Measurements from ENCODE around the gene QDPR.

DNA sequence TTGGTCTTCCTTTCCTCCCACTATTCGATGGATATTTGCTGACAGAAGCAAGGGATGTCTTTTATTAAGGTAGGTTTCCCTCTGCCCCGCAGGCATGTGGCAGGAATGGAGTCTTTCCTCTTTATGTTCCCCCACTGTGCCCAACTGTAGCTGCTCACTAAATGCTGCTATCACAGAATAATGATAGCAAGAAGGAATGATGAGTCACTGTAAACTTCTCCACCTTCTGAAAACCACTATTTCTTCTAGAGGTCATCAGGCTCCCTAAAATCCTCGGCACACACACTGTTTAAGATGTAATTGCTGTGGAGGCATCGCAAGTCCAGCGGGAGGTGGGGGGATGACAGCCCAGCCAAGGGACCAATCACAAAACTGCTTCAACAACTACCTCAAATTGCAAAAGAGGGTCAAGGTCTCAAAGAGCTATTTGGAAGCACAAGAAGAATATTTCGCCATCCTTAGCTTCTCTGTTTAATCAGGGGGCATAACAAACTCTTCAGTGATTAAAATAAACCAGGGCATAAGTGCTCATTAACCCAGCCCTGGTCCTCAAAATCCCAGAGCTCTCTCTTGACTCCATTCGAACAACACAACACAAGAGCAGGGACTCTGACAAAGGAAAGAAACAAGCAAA is 13.9 kb downstream of the QDPR start:
- TF ChIP-seq ELF1 (tag; IDR thresholded peaks at IDR 0.05) (no peak), ZZZ3 (IDR thresholded peaks at IDR 0.05) (no peak), POLR2AphosphoS5 (IDR thresholded peaks at IDR 0.05; ENCODE audit: control insufficient read depth, insufficient read depth, low read depth, low read length) (no peak), GTF2F1 (IDR thresholded peaks at IDR 0.05; ENCODE audit: low read depth, low read length) (no peak), ATF1 (CRISPR knock-in tag; IDR thresholded peaks at IDR 0.05) (no peak), ATF1 (tag; IDR thresholded peaks at IDR 0.05) (no peak), ZBTB7A (IDR thresholded peaks at IDR 0.05; ENCODE audit: borderline replicate concordance, control insufficient read depth, low read depth, low read length) (no peak), KLF10 (CRISPR knock-in tag; IDR thresholded peaks at IDR 0.05) (no peak)
- TF ChIP-seq, protein P1, sequence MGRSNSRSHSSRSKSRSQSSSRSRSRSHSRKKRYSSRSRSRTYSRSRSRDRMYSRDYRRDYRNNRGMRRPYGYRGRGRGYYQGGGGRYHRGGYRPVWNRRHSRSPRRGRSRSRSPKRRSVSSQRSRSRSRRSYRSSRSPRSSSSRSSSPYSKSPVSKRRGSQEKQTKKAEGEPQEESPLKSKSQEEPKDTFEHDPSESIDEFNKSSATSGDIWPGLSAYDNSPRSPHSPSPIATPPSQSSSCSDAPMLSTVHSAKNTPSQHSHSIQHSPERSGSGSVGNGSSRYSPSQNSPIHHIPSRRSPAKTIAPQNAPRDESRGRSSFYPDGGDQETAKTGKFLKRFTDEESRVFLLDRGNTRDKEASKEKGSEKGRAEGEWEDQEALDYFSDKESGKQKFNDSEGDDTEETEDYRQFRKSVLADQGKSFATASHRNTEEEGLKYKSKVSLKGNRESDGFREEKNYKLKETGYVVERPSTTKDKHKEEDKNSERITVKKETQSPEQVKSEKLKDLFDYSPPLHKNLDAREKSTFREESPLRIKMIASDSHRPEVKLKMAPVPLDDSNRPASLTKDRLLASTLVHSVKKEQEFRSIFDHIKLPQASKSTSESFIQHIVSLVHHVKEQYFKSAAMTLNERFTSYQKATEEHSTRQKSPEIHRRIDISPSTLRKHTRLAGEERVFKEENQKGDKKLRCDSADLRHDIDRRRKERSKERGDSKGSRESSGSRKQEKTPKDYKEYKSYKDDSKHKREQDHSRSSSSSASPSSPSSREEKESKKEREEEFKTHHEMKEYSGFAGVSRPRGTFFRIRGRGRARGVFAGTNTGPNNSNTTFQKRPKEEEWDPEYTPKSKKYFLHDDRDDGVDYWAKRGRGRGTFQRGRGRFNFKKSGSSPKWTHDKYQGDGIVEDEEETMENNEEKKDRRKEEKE (IDR thresholded peaks at IDR 0.05; ENCODE audit: borderline replicate concordance in 1 of 2, control insufficient read depth in 1 of 2, low read depth in 2 of 2, low read length in 1 of 2): no peak
- TF ChIP-seq, protein P2, sequence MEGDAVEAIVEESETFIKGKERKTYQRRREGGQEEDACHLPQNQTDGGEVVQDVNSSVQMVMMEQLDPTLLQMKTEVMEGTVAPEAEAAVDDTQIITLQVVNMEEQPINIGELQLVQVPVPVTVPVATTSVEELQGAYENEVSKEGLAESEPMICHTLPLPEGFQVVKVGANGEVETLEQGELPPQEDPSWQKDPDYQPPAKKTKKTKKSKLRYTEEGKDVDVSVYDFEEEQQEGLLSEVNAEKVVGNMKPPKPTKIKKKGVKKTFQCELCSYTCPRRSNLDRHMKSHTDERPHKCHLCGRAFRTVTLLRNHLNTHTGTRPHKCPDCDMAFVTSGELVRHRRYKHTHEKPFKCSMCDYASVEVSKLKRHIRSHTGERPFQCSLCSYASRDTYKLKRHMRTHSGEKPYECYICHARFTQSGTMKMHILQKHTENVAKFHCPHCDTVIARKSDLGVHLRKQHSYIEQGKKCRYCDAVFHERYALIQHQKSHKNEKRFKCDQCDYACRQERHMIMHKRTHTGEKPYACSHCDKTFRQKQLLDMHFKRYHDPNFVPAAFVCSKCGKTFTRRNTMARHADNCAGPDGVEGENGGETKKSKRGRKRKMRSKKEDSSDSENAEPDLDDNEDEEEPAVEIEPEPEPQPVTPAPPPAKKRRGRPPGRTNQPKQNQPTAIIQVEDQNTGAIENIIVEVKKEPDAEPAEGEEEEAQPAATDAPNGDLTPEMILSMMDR (IDR thresholded peaks at IDR 0.05 in 2 of 3, conservative IDR thresholded peaks at IDR 0.05 in 1 of 3; ENCODE audit: insufficient read depth in 2 of 3, low read depth in 1 of 3, low read length in 3 of 3): no peak
- TF ChIP-seq, protein P3, sequence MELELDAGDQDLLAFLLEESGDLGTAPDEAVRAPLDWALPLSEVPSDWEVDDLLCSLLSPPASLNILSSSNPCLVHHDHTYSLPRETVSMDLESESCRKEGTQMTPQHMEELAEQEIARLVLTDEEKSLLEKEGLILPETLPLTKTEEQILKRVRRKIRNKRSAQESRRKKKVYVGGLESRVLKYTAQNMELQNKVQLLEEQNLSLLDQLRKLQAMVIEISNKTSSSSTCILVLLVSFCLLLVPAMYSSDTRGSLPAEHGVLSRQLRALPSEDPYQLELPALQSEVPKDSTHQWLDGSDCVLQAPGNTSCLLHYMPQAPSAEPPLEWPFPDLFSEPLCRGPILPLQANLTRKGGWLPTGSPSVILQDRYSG (tag; conservative IDR thresholded peaks at IDR 0.05; ENCODE audit: low read depth): no peak
- TF ChIP-seq, protein P4, sequence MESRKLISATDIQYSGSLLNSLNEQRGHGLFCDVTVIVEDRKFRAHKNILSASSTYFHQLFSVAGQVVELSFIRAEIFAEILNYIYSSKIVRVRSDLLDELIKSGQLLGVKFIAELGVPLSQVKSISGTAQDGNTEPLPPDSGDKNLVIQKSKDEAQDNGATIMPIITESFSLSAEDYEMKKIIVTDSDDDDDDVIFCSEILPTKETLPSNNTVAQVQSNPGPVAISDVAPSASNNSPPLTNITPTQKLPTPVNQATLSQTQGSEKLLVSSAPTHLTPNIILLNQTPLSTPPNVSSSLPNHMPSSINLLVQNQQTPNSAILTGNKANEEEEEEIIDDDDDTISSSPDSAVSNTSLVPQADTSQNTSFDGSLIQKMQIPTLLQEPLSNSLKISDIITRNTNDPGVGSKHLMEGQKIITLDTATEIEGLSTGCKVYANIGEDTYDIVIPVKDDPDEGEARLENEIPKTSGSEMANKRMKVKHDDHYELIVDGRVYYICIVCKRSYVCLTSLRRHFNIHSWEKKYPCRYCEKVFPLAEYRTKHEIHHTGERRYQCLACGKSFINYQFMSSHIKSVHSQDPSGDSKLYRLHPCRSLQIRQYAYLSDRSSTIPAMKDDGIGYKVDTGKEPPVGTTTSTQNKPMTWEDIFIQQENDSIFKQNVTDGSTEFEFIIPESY (CRISPR knock-in tag; IDR thresholded peaks at IDR 0.05): no peak

Data from K562 (cell line).